PC-9 (cell line): ENCODE data around the gene LOXL4.

Source experiments
- CTCF ChIP-seq: fragments of 200-600 bp; sonication (generic); conservative IDR thresholded peaks from 2 replicates; pipeline ENCODE4 v1.6.1; 2017; ENCODE audit warnings: mixed run types, antibody characterized with exemption, mild to moderate bottlenecking, moderate library complexity
- EZH2 ChIP-seq: fragments of 200-600 bp; sonication (generic); IDR thresholded peaks from 2 replicates; pipeline ENCODE4 v1.8.0; 2017; ENCODE audit warnings: antibody characterized with exemption, low read depth

- TF ChIP-seq CTCF (no peak), EZH2 (no peak)
Observed at GRCh38 chr10:98312349-98312748, 44.4 kb upstream of the LOXL4 start.
